Memory B cell (primary cell): ENCODE results near the gene CCDC106.
A peak's percentile ranks its signal among the peaks of the same experiment; 100 is the strongest.

Experiments
- ATAC-seq: fragments of 150-1000 bp; cut with Tn5 transposase; 2 replicates; pipeline ENCODE4 v1.10.0; 2021; ENCODE audit warnings: low read depth, mild to moderate bottlenecking, moderate library complexity
- DNase-seq, 2 donors: peaks; one replicate each; pipeline ENCODE4 v3.0.0; 2022; ENCODE audit warnings: low spot score in 2 of 2
- H3K27ac Mint-ChIP-seq: one replicate; pipeline ENCODE4 v1.8.0; 2022; ENCODE audit warnings: mild to moderate bottlenecking, moderate library complexity, mixed read lengths
- H3K27me3 Mint-ChIP-seq: one replicate; pipeline ENCODE4 v1.8.0; 2022; ENCODE audit warnings: mixed read lengths
- H3K36me3 Mint-ChIP-seq: one replicate; pipeline ENCODE4 v1.8.0; 2022; ENCODE audit warnings: mild to moderate bottlenecking, mixed read lengths
- H3K4me1 Mint-ChIP-seq: one replicate; pipeline ENCODE4 v1.8.0; 2022; ENCODE audit warnings: mixed read lengths
- H3K4me3 Mint-ChIP-seq: one replicate; pipeline ENCODE4 v1.8.0; 2022; ENCODE audit warnings: mild to moderate bottlenecking, moderate library complexity, mixed read lengths
- H3K9me3 Mint-ChIP-seq: one replicate; pipeline ENCODE4 v1.8.0; 2022; ENCODE audit warnings: mixed read lengths

CCDC106 gene

GRCh38 chr19:55669418-55670279, 21.6 kb downstream of the CCDC106 start:
- Mint-ChIP-seq H3K27ac (no peak overlapping the region), H3K4me1 (peaks cover 28% of the 10 kb centered on the region), H3K9me3 (no peaks in the 10 kb centered on the region), H3K4me3 (no peak overlapping the region), H3K36me3 (peaks cover 7% of the 10 kb centered on the region), H3K27me3 (no peaks in the 10 kb centered on the region)
- ATAC-seq (no peak), DNase-seq (no peak)

GRCh38 chr19:55670280-55671053, 22.5 kb downstream of the CCDC106 start:
- H3K9me3 Mint-ChIP-seq: no peaks in the 10 kb centered on the region
- peaks cover 30% of the 10 kb centered on the region for H3K4me1 Mint-ChIP-seq
- H3K36me3 Mint-ChIP-seq: peaks cover 8% of the 10 kb centered on the region
- peak overlapping the region; percentile 74 for H3K27ac Mint-ChIP-seq
- H3K27me3 Mint-ChIP-seq: no peaks in the 10 kb centered on the region
- no peak for ATAC-seq
- DNase-seq: no peak
- no peak overlapping the region for H3K4me3 Mint-ChIP-seq

GRCh38 chr19:55671054-55671378, 23.0 kb downstream of the CCDC106 start:
- Mint-ChIP-seq H3K36me3 (peaks cover 10% of the 10 kb centered on the region), H3K4me3 (no peak overlapping the region), H3K27me3 (no peaks in the 10 kb centered on the region), H3K27ac (peak overlapping the region; percentile 74), H3K4me1 (peaks cover 35% of the 10 kb centered on the region), H3K9me3 (no peaks in the 10 kb centered on the region)
- no peak for ATAC-seq
- DNase-seq: no peak

GRCh38 chr19:55672418-55672817, 24.4 kb downstream of the CCDC106 start:
- DNase-seq: no peak
- Mint-ChIP-seq H3K4me1 (peaks cover 41% of the 10 kb centered on the region), H3K27ac (peak overlapping the region; percentile 32), H3K27me3 (no peaks in the 10 kb centered on the region), H3K36me3 (peaks cover 12% of the 10 kb centered on the region), H3K4me3 (no peak overlapping the region), H3K9me3 (no peaks in the 10 kb centered on the region)
- no peak for ATAC-seq

GRCh38 chr19:55673465-55673864, 25.5 kb downstream of the CCDC106 start:
- peak overlapping the region; percentile 80 for H3K27ac Mint-ChIP-seq

DNA sequence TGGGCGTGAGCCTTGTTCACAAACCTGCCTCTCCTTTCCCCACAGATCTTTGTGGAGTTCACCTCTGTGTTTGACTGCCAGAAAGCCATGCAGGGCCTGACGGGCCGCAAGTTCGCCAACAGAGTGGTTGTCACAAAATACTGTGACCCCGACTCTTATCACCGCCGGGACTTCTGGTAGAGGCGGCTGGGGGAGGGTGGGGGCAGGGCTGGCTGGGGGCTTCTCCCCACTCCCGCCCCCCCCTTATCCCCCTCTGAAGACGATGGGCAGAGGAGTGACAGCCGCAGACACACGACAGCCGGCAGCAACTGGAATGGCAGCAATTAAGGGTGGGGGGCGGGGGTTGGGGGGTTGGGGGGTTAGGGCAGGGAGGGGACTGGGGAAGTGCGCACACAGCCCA, 25.9 kb downstream of the CCDC106 start:
- Mint-ChIP-seq H3K36me3 (peaks cover 17% of the 10 kb centered on the region), H3K27me3 (no peaks in the 10 kb centered on the region), H3K9me3 (no peaks in the 10 kb centered on the region), H3K27ac (peak overlapping the region; percentile 98), H3K4me3 (no peak overlapping the region), H3K4me1 (peaks cover 53% of the 10 kb centered on the region)
- no peak for DNase-seq
- ATAC-seq: no peak

More at GRCh38 chr19:55673465-55673864, 25.5 kb downstream of the CCDC106 start:
- Mint-ChIP-seq H3K27me3 (no peaks in the 10 kb centered on the region), H3K9me3 (no peaks in the 10 kb centered on the region), H3K4me1 (peaks cover 49% of the 10 kb centered on the region), H3K36me3 (peaks cover 13% of the 10 kb centered on the region), H3K4me3 (no peak overlapping the region)
- DNase-seq (no peak), ATAC-seq (no peak)

DNA sequence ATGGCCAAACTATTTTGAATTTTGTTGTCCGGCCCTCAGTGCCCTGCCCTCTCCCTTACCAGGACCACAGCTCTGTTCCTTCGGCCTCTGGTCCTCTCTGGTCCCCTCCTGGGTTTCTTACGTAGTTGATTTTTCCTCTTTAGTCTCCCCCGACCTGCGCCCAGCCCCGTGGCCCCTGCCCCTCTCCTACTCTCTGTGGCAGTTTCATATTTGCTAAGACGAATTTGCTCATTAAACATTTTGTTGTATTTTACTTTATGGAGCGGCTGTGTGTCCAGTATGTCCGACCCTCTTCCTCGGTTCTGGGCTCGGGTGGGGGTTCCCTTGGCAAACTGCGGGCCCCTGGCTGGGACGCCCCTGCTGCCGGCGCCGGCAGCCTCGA, 26.4 kb downstream of the CCDC106 start:
- no peak for DNase-seq
- Mint-ChIP-seq H3K36me3 (peaks cover 18% of the 10 kb centered on the region), H3K4me3 (peak overlapping the region; percentile 98), H3K27ac (peak overlapping the region; percentile 98), H3K4me1 (peaks cover 59% of the 10 kb centered on the region), H3K27me3 (no peaks in the 10 kb centered on the region), H3K9me3 (no peaks in the 10 kb centered on the region)
- no peak for ATAC-seq

- Mint-ChIP-seq H3K27me3 (no peaks in the 10 kb centered on the region), H3K36me3 (peaks cover 19% of the 10 kb centered on the region), H3K27ac (peak within 1 kb of the TSS; percentile 98), H3K4me1 (peaks cover 61% of the 10 kb centered on the region), H3K9me3 (no peaks in the 10 kb centered on the region), H3K4me3 (peak within 1 kb of the TSS; percentile 98)
- ATAC-seq (peak; percentile 67), DNase-seq (peak; percentile 91 to 95)
These were observed 27.0 kb downstream of the CCDC106 start, which contains the start of gene EPN1 for GRCh38 chr19:55674841-55675660. EPN1 (plus strand) TSS chr19:55675226; CDS start chr19:55678628, 3,402 bp downstream.

DNA sequence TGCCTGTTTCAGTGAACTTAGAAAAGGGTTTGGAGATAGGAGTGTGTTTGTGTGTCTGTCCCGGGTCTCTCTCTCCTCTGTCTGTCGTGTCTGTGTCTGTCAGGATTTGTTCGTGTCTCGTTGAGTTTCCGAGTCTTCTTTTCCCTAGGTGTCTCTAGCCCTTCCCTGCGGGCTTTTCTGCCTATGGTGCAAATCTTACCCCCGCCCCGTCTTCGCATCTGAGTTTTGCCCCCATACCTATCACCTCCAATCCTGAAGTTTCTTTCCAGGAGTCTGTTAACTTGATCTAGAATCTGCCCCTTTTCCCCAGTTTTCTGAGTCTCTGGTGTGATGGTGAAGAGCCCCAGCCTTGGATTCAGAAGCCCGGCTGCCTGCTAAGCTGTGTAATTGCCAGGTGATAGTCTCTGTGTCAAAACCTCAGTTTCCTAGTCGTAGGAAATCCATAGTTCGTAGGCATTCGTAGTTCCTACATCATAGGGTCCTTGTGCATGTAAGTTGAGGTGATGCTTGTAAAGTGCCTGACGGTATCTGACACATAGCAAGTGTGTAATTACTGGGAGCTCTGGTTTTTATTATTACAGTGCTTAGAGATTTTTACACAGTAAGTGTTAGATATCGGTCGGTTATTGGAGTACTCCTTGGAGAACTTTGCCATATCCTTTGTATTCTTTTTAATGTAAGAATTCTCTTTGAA, 27.8 kb downstream of the CCDC106 start:
- peaks cover 24% of the 10 kb centered on the region for H3K36me3 Mint-ChIP-seq

DNA sequence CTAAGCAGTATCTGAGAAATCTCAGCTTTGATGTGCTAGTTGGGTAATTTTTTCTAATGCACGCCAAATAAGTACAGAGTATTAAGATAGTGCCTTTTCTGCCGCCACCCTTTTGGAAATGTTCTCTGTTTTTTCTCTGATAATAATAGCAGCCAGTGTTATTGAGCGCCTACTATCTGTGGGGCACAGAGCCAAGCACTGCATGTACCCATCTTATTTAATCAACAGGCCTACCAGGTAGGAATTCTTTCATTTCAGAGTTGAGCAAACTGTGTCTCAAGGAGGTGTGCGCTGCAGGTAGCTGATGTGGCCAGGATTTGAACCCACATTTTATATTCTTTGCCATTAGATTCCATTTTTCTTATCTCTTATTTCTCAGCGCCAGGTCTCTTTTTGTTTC, 28.4 kb downstream of the CCDC106 start:
- Mint-ChIP-seq H3K36me3 (peaks cover 26% of the 10 kb centered on the region), H3K27ac (peak overlapping the region; percentile 98), H3K4me1 (peaks cover 53% of the 10 kb centered on the region)

More for the DNA sequence above, 27.8 kb downstream of the CCDC106 start:
- no peak for ATAC-seq
- Mint-ChIP-seq H3K9me3 (no peaks in the 10 kb centered on the region), H3K4me1 (peaks cover 58% of the 10 kb centered on the region), H3K27ac (peak overlapping the region; percentile 98), H3K27me3 (no peaks in the 10 kb centered on the region), H3K4me3 (peak overlapping the region; percentile 98)
- no peak for DNase-seq

DNA sequence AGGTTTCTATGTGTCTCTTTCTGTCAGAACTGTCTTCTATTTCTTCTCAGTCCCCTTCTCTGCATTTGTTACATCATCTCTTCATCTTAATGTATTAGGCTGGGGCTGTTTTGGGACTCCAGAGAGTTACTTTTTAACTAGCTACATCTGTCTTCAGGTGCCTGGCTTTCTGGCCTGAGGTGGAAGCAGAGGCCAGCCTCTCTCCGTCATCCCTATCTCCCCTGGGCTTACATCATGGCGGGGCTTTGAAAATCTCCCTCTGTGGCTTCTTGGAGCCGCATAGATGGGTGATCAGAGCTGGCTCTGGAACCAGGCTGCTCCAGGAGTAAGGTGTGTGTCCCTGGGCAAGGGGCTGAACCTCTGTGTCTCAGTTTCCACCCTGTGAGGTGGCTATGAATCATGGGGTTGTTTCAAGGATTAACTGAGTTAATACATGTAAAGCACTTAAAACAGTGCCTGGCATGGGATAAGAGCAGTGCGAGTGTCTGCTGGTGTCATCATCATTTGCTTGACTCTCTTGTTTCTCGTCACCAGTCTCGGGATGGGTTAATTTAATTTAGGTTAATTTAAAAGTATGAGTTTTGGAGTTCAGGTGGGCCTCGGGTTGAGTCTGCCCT, 29.0 kb downstream of the CCDC106 start:
- Mint-ChIP-seq H3K27ac (peak overlapping the region; percentile 98), H3K36me3 (peaks cover 25% of the 10 kb centered on the region), H3K4me1 (peaks cover 50% of the 10 kb centered on the region)

More for the DNA sequence above, 28.4 kb downstream of the CCDC106 start:
- H3K27me3 Mint-ChIP-seq: no peaks in the 10 kb centered on the region
- no peak for ATAC-seq
- DNase-seq: no peak
- H3K4me3 Mint-ChIP-seq: peak overlapping the region; percentile 98
- H3K9me3 Mint-ChIP-seq: no peaks in the 10 kb centered on the region

GRCh38 chr19:55677572-55678028, 29.6 kb downstream of the CCDC106 start:
- Mint-ChIP-seq H3K36me3 (peaks cover 25% of the 10 kb centered on the region), H3K9me3 (no peaks in the 10 kb centered on the region), H3K4me1 (peaks cover 50% of the 10 kb centered on the region), H3K27ac (peak overlapping the region; percentile 98), H3K4me3 (peak overlapping the region; percentile 98), H3K27me3 (no peaks in the 10 kb centered on the region)
- DNase-seq: no peak
- no peak for ATAC-seq

More for the DNA sequence above, 29.0 kb downstream of the CCDC106 start:
- no peak for ATAC-seq
- Mint-ChIP-seq H3K4me3 (peak overlapping the region; percentile 98), H3K9me3 (no peaks in the 10 kb centered on the region), H3K27me3 (no peaks in the 10 kb centered on the region)
- DNase-seq: no peak
